Measurements from ENCODE around the gene OGFRL1.
A peak's percentile ranks its signal among the peaks of the same experiment; 100 is the strongest.

OGFRL1 gene

DNA sequence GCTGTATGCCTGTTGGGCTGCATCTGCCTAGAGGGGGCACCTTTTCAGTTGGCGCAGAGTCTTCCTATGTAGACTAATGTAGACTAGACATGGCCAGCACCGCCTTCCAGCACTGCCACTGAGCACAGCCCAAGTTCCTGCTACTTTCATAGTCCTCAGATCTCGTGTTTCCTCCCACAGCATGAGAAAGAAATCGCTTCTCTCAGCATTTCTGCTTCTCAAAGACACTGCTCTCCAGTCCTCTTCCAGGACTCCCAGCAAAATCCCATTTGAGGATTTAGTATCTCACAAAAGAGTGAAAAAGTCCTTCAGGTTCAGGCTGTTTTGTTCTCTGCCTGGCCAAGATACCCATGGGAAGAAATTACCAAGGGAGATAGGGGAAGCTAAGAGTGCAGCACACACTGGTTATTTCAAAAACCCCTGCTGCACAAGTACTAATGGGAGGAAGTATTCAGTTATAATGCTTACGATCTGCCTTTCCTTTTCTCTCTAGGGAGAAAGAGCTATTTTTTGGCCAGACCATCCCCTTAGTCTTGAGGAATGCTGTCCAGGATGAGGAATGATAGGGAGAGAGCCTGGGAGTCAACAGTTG is 35.7 kb downstream of the OGFRL1 start:
- in situ Hi-C loops (cut with HindIII; ENCODE audit: low sequenced_read_pairs): no loop called here
- DNase-seq (ENCODE audit: low read depth, low spot score): no peak
- TF ChIP-seq CTCF (IDR thresholded peaks at IDR 0.05; ENCODE audit: low read depth, low read length): no peak
- no peak overlapping the region for H3K4me3 ChIP-seq (ENCODE audit: low read depth, low read length)

DNA sequence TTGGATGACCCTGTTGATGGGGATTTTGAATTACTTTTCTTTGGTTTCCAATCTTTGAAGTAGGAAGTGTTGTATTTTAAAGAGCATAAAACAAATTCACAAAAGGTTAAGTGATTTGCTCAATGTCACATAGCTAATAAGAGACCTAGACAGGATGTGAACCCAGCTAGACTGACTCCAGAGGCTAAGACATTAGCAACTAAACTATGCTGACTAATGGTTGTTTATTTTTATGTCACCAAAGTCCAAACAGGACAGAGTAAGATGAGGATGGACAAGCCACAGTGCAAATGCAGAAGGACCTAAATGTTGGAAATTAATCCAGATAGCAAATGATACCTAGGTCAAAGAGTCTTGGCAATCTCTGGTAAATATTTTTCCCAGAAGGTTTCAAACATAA is 38.0 kb downstream of the OGFRL1 start:
- in situ Hi-C loops (cut with HindIII; ENCODE audit: low sequenced_read_pairs): no loop called here
- no peak overlapping the region for H3K4me3 ChIP-seq (ENCODE audit: low read depth, low read length)
- no peak for DNase-seq (ENCODE audit: low read depth, low spot score)
- TF ChIP-seq CTCF (IDR thresholded peaks at IDR 0.05; ENCODE audit: low read depth, low read length): no peak

GRCh38 chr6:71330501-71330900 is 41.9 kb downstream of the OGFRL1 start:
- TF ChIP-seq CTCF (IDR thresholded peaks at IDR 0.05; ENCODE audit: low read depth, low read length): no peak
- no peak for DNase-seq (ENCODE audit: low read depth, low spot score)
- in situ Hi-C loops (cut with HindIII; ENCODE audit: low sequenced_read_pairs): no loop called here
- H3K4me3 ChIP-seq (ENCODE audit: low read depth, low read length): no peak overlapping the region

DNA sequence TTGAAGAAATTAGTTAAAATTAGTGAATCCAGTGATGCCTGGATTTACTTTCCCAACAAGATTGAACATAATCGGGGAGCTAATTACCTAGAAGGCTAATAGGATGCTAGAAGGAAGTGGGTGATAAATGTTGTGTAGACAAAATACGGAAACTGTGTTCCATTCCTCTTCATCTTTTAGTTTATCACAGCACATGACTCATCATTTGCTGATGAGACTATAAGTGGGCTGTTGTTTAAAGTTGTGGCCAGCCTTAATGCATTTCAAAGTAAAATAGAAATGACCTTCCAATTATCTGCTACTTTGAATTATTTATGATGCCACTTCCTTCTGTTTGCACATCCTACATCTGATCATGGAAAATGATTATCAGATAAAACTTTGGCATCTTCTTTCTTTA is 43.4 kb downstream of the OGFRL1 start:
- TF ChIP-seq CTCF (IDR thresholded peaks at IDR 0.05; ENCODE audit: low read depth, low read length): no peak
- no peak overlapping the region for H3K4me3 ChIP-seq (ENCODE audit: low read depth, low read length)
- no peak for DNase-seq (ENCODE audit: low read depth, low spot score)
- in situ Hi-C loops (cut with HindIII; ENCODE audit: low sequenced_read_pairs): no loop called here

DNA sequence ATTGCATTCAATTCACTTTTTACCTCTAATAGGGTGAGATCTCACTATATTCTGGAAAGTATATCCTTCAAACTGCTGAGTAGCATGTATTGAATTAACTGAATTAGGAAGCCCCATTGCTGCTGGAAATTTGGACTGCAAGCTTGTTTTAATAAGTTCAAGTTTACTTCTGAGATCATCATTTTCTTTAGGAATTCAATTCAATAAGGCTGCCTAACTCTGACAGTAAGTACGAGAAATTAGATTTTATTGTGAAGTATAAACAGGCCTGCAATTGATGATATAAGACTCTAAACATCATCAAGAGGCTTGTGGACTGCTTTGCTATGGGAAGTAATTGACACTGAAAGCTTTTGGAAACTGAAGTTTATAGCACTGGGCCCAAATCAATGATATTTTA is 44.4 kb downstream of the OGFRL1 start:
- DNase-seq (ENCODE audit: low read depth, low spot score): no peak
- no peak overlapping the region for H3K4me3 ChIP-seq (ENCODE audit: low read depth, low read length)
- TF ChIP-seq CTCF (IDR thresholded peaks at IDR 0.05; ENCODE audit: low read depth, low read length): no peak
- in situ Hi-C loops (cut with HindIII; ENCODE audit: low sequenced_read_pairs): no loop called here

DNA sequence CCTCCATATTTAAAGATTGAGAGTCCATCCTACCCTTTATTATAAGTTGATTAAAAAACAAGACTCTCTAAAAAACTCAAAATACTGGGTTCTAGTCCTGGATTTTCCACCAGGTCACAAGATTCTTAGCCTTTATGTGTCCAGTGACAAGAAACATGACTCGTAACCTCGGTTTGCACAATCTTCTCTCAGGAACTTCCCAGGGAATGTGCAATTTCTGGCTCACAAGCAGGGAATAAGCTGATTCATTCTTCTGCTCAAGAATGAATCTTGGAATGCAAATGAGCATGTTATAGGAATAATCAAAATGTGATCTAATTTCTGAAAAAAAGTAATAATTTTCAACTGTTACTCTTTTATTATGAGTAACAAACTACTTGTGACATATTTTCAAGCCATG is 45.1 kb downstream of the OGFRL1 start:
- TF ChIP-seq CTCF (IDR thresholded peaks at IDR 0.05; ENCODE audit: low read depth, low read length): no peak
- DNase-seq (ENCODE audit: low read depth, low spot score): peak; percentile 71
- H3K4me3 ChIP-seq (ENCODE audit: low read depth, low read length): no peak overlapping the region
- in situ Hi-C loops (cut with HindIII; ENCODE audit: low sequenced_read_pairs): no loop called here

DNA sequence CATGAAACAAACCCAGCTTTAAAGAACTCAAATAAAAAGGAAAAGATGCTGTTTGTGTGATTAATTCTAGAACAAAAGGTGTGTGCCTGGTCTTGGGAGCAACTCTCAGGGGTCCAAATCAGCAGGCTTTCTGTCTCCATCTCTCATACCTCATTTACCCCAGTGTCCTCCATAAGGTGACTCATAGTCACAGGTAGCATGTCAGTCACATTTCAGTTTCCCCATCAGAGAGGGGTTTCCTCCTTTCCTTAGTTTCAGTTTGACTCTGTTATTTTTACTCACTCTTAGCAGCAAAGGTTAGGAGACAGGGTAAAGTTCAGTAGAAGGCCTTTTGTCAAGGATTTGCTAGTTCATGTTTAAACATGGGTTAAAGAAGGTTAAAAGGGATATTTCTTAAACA is 46.2 kb downstream of the OGFRL1 start:
- in situ Hi-C loops (cut with HindIII; ENCODE audit: low sequenced_read_pairs): no loop called here
- no peak overlapping the region for H3K4me3 ChIP-seq (ENCODE audit: low read depth, low read length)
- no peak for DNase-seq (ENCODE audit: low read depth, low spot score)
- no peak for TF ChIP-seq CTCF (IDR thresholded peaks at IDR 0.05; ENCODE audit: low read depth, low read length)

All from astrocyte of the spinal cord (primary cell).